Hepatic stellate cell (primary cell): ENCODE results near the gene DEF6.
"Not testable (repeated sequence)": the region's sequence is repeated elsewhere in the genome, so short reads cannot be mapped to it uniquely, and the experiment has no call there.

Experiments
- DNase-seq: peaks from one replicate; pipeline ENCODE4 v3.0.0; 2011; ENCODE audit warnings: low spot score

DEF6 gene

GRCh38 chr6:35311390-35312075 is 13.9 kb downstream of the DEF6 start:
- DNase-seq: no peak

DNA sequence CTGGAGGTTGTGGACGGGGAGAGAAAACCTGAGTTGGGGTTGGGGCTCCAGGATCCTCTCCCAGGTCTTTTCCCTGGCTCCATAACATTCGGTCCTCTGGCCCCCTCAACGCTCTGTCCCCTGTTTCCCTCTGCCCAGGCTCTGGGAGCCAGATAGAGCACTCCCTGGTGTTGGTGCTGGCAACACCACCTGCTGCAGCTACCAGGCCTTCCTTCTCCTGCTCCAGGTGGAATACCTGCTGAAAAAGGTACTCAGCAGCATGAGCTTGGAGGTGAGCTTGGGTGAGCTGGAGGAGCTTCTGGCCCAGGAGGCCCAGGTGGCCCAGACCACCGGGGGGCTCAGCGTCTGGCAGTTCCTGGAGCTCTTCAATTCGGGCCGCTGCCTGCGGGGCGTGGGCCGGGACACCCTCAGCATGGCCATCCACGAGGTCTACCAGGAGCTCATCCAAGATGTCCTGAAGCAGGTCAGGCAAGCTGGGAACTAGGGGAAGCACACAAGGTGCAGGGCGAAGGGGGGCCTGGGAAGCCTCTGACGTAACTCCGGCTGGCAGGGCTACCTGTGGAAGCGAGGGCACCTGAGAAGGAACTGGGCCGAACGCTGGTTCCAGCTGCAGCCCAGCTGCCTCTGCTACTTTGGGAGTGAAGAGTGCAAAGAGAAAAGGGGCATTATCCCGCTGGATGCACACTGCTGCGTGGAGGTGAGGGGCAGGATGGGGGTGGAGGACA is 14.6 kb downstream of the DEF6 start:
- no peak for DNase-seq

- DNase-seq: no peak
These were observed 15.2 kb downstream of the DEF6 start for GRCh38 chr6:35312807-35313206.

DNA sequence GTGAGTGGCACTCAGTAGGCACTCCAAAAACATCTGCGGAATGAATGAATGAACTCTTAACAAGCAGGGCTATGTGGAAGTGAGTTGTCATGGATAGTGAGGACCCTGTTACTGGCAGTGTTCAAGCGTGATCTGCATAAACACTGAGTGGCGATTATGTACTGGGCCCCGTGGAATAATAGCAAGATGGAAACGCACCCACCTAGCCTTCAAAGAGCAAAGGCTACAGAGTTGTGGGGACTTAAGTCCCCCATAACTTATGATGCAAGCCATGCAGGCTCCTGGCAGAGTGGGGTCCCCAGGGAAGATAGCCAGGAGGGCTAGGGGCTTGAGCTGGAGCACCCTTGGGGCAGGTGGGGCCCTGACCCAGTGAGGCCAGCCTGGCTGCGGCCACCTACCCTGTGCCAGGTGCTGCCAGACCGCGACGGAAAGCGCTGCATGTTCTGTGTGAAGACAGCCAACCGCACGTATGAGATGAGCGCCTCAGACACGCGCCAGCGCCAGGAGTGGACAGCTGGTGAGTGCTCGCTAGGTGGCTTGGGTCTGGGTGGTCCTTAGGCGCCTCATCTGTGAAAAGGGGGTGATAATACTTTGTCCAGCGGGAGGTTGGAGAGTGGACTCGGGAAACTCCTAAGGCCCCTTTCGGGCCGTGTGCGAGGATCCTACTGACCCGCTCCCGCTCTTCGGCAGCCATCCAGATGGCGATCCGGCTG is 20.0 kb downstream of the DEF6 start:
- no peak for DNase-seq

DNA sequence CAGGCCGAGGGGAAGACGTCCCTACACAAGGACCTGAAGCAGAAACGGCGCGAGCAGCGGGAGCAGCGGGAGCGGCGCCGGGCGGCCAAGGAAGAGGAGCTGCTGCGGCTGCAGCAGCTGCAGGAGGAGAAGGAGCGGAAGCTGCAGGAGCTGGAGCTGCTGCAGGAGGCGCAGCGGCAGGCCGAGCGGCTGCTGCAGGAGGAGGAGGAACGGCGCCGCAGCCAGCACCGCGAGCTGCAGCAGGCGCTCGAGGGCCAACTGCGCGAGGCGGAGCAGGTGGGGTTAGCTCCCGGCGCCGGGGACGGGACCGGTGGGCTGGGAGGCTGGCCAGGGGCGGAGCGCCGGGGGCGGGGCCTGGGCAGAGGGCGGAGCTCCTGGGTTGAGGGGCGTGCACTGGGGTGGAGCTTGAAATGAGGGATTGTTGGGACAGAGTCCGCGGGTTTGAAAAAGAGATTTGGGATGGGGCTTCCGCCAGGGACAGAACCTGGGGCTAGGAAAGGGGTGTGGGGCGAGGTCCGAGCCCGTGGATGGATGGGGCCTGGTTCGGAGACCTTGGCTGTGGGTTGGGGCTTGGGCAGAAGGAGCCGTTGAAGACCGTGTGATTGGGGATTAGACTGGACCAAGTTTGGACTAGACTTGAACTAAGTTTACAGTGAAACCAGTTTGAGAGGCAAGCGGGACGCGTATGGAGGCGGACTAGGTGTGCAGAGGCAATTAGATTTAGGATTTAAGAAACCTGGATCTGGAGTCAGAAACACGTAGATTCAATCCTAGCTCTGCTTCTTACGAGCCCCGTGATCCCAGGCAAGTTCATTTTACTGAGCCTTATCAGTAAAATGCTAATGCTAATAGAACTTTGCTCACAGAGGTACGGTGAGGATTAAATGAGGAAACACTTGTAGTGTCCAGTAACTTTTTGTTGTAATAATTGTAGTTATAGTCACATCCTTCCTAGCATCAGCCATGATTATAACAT is 20.9 kb downstream of the DEF6 start:
- peak; percentile 94 for DNase-seq

DNA sequence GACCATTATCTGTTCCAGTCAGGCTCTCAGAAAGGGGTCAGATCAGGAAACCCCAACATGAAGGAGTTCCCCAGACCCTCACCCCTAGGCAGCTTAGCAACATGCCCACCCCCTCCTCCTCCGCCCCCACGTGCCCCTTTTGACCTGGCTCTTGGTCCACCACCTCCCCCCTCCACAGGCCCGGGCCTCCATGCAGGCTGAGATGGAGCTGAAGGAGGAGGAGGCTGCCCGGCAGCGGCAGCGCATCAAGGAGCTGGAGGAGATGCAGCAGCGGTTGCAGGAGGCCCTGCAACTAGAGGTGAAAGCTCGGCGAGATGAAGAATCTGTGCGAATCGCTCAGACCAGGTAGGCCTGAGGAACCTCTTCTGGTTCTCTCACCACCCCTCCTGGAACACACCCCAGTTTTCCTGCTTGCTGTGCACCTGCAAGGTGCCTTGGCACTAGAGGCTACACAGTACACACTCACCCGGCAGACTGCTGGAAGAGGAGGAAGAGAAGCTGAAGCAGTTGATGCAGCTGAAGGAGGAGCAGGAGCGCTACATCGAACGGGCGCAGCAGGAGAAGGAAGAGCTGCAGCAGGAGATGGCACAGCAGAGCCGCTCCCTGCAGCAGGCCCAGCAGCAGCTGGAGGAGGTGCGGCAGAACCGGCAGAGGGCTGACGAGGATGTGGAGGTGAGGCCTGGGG is 21.9 kb downstream of the DEF6 start:
- DNase-seq: no peak

GRCh38 chr6:35320031-35320410 is 22.4 kb downstream of the DEF6 start:
- DNase-seq: no peak

GRCh38 chr6:35321091-35321490 is 23.5 kb downstream of the DEF6 start:
- no peak for DNase-seq

DNA sequence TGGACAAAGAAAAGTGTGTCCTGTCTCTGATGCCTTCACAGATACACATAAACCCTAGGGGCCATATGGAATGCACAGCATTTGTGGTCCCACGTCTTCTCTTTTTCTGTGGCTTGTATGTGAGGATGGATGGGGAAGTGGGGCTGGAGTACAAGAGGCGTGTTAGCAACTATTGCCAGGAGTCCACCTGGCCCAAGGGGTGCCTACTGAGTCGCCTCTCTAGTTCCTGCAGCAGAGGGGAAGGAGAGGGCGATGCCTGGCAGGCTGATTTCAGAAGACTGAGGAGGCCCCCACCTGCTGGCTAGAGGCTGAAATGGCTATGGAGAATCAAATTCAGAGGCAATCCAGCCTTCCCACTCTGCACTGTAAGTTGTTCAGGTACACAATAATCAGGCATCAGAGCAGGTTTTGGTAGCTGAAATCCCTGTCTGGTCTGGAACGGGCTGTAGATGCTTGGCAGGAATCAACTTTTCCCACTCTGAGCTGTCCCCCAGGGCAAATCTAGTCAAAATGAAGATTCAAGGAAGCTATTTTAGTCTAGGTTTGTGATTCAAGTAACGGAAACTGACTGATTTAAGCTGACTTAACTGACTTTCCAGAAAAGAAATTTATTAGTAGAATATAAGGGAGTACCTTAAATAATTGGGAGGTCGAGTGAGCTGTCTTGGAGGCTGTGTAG is 29.9 kb downstream of the DEF6 start:
- peak; percentile 70 for DNase-seq

DNA sequence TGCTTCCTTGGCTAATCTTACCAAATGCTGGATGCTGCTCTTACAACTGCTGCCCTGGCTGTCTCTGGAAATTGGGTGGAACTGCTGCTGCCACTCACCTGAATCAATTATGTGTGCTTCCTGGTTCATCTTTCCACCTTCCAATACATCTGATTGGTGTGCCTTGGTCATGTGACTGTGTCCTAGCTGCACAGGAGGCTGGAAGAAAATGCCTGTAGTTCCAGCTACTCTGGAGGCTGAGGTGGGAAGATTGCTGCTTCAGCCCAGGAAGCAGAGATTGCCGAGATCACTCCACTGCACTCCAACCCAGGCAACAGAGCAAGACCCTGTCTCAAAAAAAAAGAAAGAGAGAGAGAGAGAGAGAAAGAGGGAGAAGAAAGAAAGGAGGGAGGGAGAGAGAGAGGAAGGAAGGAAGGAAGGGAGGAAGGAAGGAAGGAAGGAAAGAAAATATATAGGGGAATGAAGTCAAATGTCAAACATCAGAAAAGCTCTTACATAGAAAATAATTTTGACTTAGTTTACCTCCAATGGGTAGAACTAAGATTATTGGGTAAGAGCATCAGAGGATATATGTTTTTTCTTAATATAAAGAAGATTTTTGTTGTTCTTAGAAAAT is 30.6 kb downstream of the DEF6 start:
- DNase-seq: no peak

DNA sequence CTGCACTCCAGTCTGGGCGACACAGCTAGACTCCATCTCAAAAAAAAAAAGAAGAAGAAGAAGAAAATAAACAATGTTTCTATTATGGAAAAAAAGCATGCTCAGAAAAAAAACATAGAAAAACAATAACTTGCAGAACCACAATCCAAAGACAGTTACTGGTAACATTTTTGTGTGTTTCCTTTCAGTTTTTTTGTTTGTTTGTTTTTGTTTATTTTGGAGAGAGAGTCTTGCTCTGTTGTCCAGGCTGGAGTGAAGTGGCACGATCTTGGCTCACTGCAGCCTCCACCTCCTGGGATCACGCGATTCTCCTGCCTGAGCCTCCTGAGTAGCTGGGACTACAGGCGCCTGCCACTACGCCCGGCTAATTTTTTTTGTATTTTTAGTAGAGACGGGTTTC is 31.3 kb downstream of the DEF6 start:
- not testable (repeated sequence) for DNase-seq

- no peak for DNase-seq
These were observed 33.0 kb downstream of the DEF6 start for GRCh38 chr6:35330541-35331119.

GRCh38 chr6:35332074-35332887 is 34.7 kb downstream of the DEF6 start:
- not testable (repeated sequence) for DNase-seq

DNA sequence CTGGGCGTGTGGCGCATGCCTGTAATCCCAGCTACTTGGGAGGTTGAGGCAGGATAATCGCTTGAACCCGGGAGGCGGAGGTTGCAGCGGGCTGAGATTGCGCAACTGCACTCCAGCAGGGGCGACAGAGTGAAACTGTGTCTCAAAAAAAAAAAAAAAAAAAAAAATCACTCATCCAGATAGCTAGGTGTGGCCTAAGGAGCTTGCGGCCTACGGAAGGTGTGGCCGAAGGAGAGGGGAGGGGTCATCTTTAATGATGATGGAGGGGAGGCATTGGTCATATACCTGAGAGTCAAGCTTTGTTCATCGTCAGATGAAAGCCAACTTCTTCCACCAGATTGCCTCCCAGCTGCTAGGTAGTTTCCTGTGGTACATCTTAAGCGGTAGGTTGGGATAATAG is 43.9 kb downstream of the DEF6 start:
- DNase-seq: no peak

DNA sequence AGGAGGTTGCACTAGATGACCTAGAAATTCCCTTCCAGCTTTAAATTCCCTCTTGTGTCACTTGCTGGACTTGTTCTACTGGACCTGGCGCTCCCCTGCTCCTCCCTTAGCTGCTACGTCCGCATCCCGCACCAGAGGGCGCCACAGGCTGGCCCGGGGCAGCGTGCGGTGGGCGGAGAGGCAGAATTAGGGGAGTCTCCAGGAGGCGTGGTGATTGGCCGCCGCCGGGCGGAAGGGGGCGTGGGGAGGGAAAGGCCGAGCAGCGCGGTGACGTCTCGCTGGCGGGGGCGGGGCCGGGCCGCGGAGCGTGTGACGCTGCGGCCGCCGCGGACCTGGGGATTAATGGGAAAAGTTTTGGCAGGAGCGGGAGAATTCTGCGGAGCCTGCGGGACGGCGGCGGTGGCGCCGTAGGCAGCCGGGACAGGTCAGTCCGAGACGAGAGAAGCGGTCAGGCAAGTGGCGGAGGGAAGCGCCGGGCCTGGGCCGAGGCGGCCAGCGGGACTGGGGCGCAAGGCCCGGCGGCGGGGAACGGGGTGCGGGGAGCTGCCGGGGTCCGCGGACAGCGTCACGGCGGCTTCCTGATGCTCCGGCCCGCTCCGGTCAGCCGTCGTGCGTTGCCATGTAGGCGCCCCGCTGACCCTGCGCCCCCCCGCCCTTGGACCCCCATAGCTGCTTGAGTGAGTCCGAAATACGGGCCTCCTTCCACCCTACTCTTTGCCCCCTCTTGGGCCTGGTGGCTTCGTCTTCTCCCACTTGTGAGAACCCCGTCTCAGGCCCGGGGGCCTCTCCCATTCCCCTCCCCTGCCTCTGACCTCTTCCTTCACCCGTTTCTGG is 44.9 kb downstream of the DEF6 start, which contains the start of gene PPARD:
TSS of gene PPARD (plus strand) at position 301 of the 834 bp plus-strand sequence. CDS start 68,530 bp downstream, outside the sequence.
- peak; percentile 98 for DNase-seq

GRCh38 chr6:35343092-35343834 is 45.6 kb downstream of the DEF6 start:
- DNase-seq: peak; percentile 35

- no peak for DNase-seq
These were observed 46.4 kb downstream of the DEF6 start for GRCh38 chr6:35343835-35344550.
